ENCODE data around the gene SENP8.

Gene SENP8

DNA sequence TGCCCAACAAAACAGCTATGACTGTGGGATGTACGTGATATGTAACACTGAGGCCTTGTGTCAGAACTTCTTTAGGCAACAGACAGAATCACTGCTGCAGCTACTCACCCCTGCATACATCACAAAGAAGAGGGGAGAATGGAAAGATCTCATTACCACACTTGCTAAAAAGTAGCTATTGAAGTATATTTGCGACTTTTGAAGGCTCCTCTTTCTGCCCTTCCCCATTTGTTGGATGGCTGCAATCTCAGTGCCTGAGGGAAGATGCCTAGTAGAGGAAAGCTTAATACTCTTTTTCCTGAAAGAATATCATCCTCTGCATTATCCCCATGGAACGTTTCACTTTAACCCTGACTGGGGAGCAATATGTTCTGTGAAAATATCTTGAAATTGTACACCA is 21.9 kb downstream of the SENP8 start:
- TF ChIP-seq, protein P1, sequence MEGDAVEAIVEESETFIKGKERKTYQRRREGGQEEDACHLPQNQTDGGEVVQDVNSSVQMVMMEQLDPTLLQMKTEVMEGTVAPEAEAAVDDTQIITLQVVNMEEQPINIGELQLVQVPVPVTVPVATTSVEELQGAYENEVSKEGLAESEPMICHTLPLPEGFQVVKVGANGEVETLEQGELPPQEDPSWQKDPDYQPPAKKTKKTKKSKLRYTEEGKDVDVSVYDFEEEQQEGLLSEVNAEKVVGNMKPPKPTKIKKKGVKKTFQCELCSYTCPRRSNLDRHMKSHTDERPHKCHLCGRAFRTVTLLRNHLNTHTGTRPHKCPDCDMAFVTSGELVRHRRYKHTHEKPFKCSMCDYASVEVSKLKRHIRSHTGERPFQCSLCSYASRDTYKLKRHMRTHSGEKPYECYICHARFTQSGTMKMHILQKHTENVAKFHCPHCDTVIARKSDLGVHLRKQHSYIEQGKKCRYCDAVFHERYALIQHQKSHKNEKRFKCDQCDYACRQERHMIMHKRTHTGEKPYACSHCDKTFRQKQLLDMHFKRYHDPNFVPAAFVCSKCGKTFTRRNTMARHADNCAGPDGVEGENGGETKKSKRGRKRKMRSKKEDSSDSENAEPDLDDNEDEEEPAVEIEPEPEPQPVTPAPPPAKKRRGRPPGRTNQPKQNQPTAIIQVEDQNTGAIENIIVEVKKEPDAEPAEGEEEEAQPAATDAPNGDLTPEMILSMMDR (conservative IDR thresholded peaks at IDR 0.05; ENCODE audit: low read depth, low read length), result no peak
- Histone ChIP-seq H4K20me1 (ENCODE audit: insufficient read depth) (no peaks in the 10 kb centered on the region), H3K27ac (no peak overlapping the region), H3K79me2 (ENCODE audit: insufficient read depth, low read depth) (no peaks in the 10 kb centered on the region), H3K4me1 (ENCODE audit: low read depth, poor library complexity, severe bottlenecking) (peaks cover 22% of the 10 kb centered on the region), H3K36me3 (ENCODE audit: insufficient read depth) (no peaks in the 10 kb centered on the region), H3K4me3 (IDR thresholded peaks at IDR 0.05; ENCODE audit: insufficient read depth, low read depth, low read length) (no peak overlapping the region), H3K27me3 (ENCODE audit: insufficient read depth, low read depth) (no peaks in the 10 kb centered on the region; the same call in 1 of the 2 replicates), H3K9ac (no peak overlapping the region), H2AFZ (ENCODE audit: low read depth) (no peak overlapping the region), H3K4me2 (no peak overlapping the region)

DNA sequence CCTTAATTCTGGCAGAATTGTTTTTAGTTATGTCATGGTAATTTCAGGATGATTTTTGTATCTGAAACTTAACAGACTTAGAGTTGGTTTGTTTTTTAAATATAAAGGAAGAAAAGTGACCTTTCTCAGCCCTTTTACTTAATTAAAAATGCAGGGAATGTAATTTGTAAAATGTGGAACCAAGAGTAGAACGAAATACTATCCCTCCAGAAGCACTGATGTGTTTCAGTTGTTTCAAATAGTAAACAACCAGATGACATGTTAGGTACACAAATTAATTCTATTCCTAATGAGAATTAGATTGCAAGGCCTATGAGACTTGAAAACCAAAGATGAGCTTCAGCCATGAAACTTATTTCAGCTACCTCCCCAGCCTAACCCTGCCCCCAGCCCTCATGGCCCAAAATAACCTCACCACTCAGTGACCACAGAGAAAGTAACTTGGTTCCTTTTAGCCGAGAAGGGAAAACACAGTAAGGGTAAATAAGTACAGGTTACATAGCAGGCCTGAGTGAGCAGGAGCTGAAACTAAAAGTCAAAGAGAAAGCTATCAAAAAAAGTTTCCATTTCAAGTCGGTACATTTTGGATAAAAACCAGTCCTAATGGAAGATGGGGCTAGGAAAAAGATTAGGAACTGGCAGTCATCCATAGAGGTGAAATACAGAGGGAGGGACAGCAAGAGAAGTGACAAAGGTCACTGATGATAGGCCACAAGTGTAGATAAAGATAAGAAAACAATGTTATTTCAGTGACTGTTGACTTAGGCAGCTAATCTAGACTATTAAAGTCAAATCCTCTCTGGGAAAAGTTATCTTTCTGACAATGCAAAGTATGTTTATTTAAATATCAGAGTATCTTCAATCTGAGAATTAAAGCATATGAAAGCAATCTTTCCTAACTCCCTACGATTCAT is 23.2 kb downstream of the SENP8 start:
- H3K79me2 ChIP-seq (ENCODE audit: insufficient read depth, low read depth), result no peaks in the 10 kb centered on the region
- H2AFZ ChIP-seq (ENCODE audit: low read depth), result no peak overlapping the region
- no peaks in the 10 kb centered on the region for H4K20me1 ChIP-seq (ENCODE audit: insufficient read depth)
- no peak overlapping the region for H3K4me3 ChIP-seq (IDR thresholded peaks at IDR 0.05; ENCODE audit: insufficient read depth, low read depth, low read length)
- H3K4me1 ChIP-seq (ENCODE audit: low read depth, poor library complexity, severe bottlenecking), result peaks cover 22% of the 10 kb centered on the region
- no peaks in the 10 kb centered on the region for H3K36me3 ChIP-seq (ENCODE audit: insufficient read depth)
- H3K9ac ChIP-seq, result no peak overlapping the region
- peak overlapping the region; percentile 22 for H3K4me2 ChIP-seq
- H3K27me3 ChIP-seq (ENCODE audit: insufficient read depth, low read depth), result no peaks in the 10 kb centered on the region; the same call in 1 of the 2 replicates
- no peak overlapping the region for H3K27ac ChIP-seq
- TF ChIP-seq, protein P1 (conservative IDR thresholded peaks at IDR 0.05; ENCODE audit: low read depth, low read length), result no peak

DNA sequence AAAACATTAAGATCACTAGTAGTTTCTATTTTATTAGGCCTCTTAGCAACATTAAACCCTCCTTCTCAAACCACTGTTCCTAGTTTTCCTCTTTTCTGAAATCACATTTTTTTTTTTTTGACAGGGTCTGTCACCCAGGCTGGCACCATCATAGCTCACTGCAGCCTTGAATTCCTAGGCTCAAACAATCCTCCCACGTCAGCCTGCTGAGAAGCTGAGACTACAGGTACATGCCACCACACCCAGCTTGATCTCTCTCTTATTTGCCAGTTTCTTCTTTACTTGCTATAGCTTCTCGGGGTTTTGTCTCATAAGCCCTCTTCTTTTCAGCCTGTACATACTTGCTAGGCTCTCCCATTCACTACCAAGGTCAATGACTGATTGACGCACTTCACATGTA is 28.0 kb downstream of the SENP8 start:
- H3K4me1 ChIP-seq (ENCODE audit: low read depth, poor library complexity, severe bottlenecking), result peaks cover 15% of the 10 kb centered on the region
- no peak overlapping the region for H3K27ac ChIP-seq
- H2AFZ ChIP-seq (ENCODE audit: low read depth), result no peak overlapping the region
- TF ChIP-seq, protein P1 (conservative IDR thresholded peaks at IDR 0.05; ENCODE audit: low read depth, low read length), result no peak
- H3K4me2 ChIP-seq, result no peak overlapping the region
- no peaks in the 10 kb centered on the region for H3K36me3 ChIP-seq (ENCODE audit: insufficient read depth)
- no peaks in the 10 kb centered on the region for H3K79me2 ChIP-seq (ENCODE audit: insufficient read depth, low read depth)
- H3K4me3 ChIP-seq (IDR thresholded peaks at IDR 0.05; ENCODE audit: insufficient read depth, low read depth, low read length), result no peak overlapping the region
- H3K27me3 ChIP-seq (ENCODE audit: insufficient read depth, low read depth), result no peaks in the 10 kb centered on the region; the same call in 1 of the 2 replicates
- no peak overlapping the region for H3K9ac ChIP-seq
- no peaks in the 10 kb centered on the region for H4K20me1 ChIP-seq (ENCODE audit: insufficient read depth)

DNA sequence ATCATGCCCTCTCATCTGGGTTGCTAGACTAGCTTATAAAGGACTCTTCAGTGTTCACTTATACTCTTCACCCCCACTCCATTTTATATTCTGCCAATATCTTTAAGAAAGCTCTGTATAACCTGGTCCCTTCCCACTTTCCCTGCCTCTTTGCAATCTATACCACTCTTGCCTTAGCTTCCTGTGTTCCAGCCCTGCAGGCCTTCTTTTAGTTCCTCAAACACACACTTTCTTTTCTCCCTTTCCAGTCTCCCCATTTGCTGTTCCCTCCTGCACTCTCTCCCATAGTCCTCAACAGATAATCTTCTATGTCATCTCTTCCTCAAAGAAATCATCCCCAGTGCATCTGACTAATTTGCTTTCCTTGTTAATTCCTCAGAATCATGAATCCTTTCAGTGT is 28.7 kb downstream of the SENP8 start:
- TF ChIP-seq, protein P1 (conservative IDR thresholded peaks at IDR 0.05; ENCODE audit: low read depth, low read length), result no peak
- H3K27me3 ChIP-seq (ENCODE audit: insufficient read depth, low read depth), result no peaks in the 10 kb centered on the region; the same call in 1 of the 2 replicates
- peaks cover 8% of the 10 kb centered on the region for H3K4me1 ChIP-seq (ENCODE audit: low read depth, poor library complexity, severe bottlenecking)
- no peaks in the 10 kb centered on the region for H3K79me2 ChIP-seq (ENCODE audit: insufficient read depth, low read depth)
- no peak overlapping the region for H3K9ac ChIP-seq
- H3K4me2 ChIP-seq, result no peak overlapping the region
- no peaks in the 10 kb centered on the region for H4K20me1 ChIP-seq (ENCODE audit: insufficient read depth)
- no peak overlapping the region for H3K4me3 ChIP-seq (IDR thresholded peaks at IDR 0.05; ENCODE audit: insufficient read depth, low read depth, low read length)
- no peaks in the 10 kb centered on the region for H3K36me3 ChIP-seq (ENCODE audit: insufficient read depth)
- no peak overlapping the region for H3K27ac ChIP-seq
- no peak overlapping the region for H2AFZ ChIP-seq (ENCODE audit: low read depth)
